Neural cell (in vitro differentiated cells): Measurements from ENCODE around the gene LIPM. TPM values are rescaled to one million over a fixed set of nuclear protein-coding genes. Genes with fewer than 3 reads are reported as not detected.

Experiments
- H2AFZ ChIP-seq: fragments of 200-600, 300-800 bp; sonication (generic), shearing (Covaris generic); 2 replicates; pipeline ENCODE4 v1.6.0; 2014; ENCODE audit warnings: low read depth, mild to moderate bottlenecking, antibody characterized with exemption, low read length, moderate library complexity
- H3F3A ChIP-seq: fragments of 200-600 bp; shearing (Covaris generic); 2 replicates; pipeline ENCODE4 v1.6.1; 2016; ENCODE audit warnings: mild to moderate bottlenecking, moderate library complexity, mixed read lengths, antibody characterized with exemption, low read length; ENCODE audit not compliant: insufficient read depth, poor library complexity, severe bottlenecking
- H3K27ac ChIP-seq: fragments of 200-600, 300-800 bp; sonication (generic), shearing (Covaris generic); 2 replicates; pipeline ENCODE4 v1.5.1; 2014; ENCODE audit warnings: mild to moderate bottlenecking, low read length, moderate library complexity
- H3K27me3 ChIP-seq: fragments of 300-800, 200-600 bp; sonication (generic), shearing (Covaris generic); 2 replicates; pipeline ENCODE4 v1.6.0; 2014; ENCODE audit warnings: mild to moderate bottlenecking, low read depth, low read length, moderate library complexity; ENCODE audit not compliant: insufficient read depth
- H3K36me3 ChIP-seq: fragments of 300-800, 200-600 bp; sonication (generic), shearing (Covaris generic); 2 replicates; pipeline ENCODE4 v1.5.1; 2014; ENCODE audit warnings: mild to moderate bottlenecking, antibody characterized with exemption, low read length, moderate library complexity; ENCODE audit not compliant: insufficient read depth
- H3K4me2 ChIP-seq: fragments of 300-800, 200-600 bp; sonication (generic), shearing (Covaris generic); 2 replicates; pipeline ENCODE4 v1.6.0; 2014; ENCODE audit warnings: mild to moderate bottlenecking, low read length
- H3K4me3 ChIP-seq: fragments of 300-800, 200-600 bp; sonication (generic), shearing (Covaris generic); 2 replicates; pipeline ENCODE4 v1.5.1; 2014; ENCODE audit warnings: mild to moderate bottlenecking, low read length, moderate library complexity
- H3K79me2 ChIP-seq: fragments of 200-600 bp; shearing (Covaris generic); replicated peaks from 2 replicates; pipeline ENCODE4 v1.6.0; 2014; ENCODE audit warnings: mild to moderate bottlenecking, low read length, moderate library complexity; ENCODE audit not compliant: insufficient read depth
- H3K9ac ChIP-seq: fragments of 300-800, 200-600 bp; sonication (generic), shearing (Covaris generic); 2 replicates; pipeline ENCODE4 v1.6.1; 2016; ENCODE audit warnings: mild to moderate bottlenecking, low read length, mixed read lengths
- H3K9me2 ChIP-seq: fragments of 200-600 bp; shearing (Covaris generic); 2 replicates; pipeline ENCODE4 v1.6.1; 2016; ENCODE audit warnings: mild to moderate bottlenecking, low read length, mixed read lengths; ENCODE audit not compliant: insufficient read depth
- H3K9me3 ChIP-seq: fragments of 200-600, 300-800 bp; sonication (generic), shearing (Covaris generic); 2 replicates; pipeline ENCODE4 v1.6.1; 2016; ENCODE audit warnings: mild to moderate bottlenecking, mixed run types, low read length, moderate library complexity, mixed read lengths
- H4K20me1 ChIP-seq: fragments of 200-600 bp; shearing (Covaris generic); 2 replicates; pipeline ENCODE4 v1.6.1; 2016; ENCODE audit warnings: mild to moderate bottlenecking, mixed run types; ENCODE audit not compliant: insufficient read depth
- EP300 ChIP-seq: fragments of 450-650 bp; conservative IDR thresholded peaks from 2 replicates; pipeline ENCODE4 v1.6.1; 2014; ENCODE audit warnings: antibody characterized with exemption, mild to moderate bottlenecking, moderate library complexity; ENCODE audit not compliant: poor library complexity, severe bottlenecking
- EZH2 ChIP-seq: fragments of 200-600, 300-800 bp; shearing (Covaris generic), sonication (generic); IDR thresholded peaks from 2 replicates; pipeline ENCODE4 v1.6.1; 2014; ENCODE audit warnings: antibody characterized with exemption, low read length, borderline replicate concordance, mild to moderate bottlenecking; ENCODE audit not compliant: insufficient read depth, poor library complexity, severe bottlenecking
- MXI1 ChIP-seq: fragments of 450-650 bp; conservative IDR thresholded peaks from 2 replicates; pipeline ENCODE4 v1.6.1; 2014; ENCODE audit warnings: antibody characterized with exemption, mild to moderate bottlenecking; ENCODE audit not compliant: poor library complexity, severe bottlenecking
- POLR2AphosphoS5 ChIP-seq: IDR thresholded peaks from 2 replicates; pipeline ENCODE4 v1.6.1; 2012
- RAD21 ChIP-seq: fragments of 450-650 bp; conservative IDR thresholded peaks from 2 replicates; pipeline ENCODE4 v1.6.1; 2014; ENCODE audit warnings: antibody characterized with exemption, mild to moderate bottlenecking, moderate library complexity
- REST ChIP-seq: IDR thresholded peaks from 2 replicates; pipeline ENCODE4 v1.6.1; 2012; ENCODE audit warnings: borderline replicate concordance
- SMC3 ChIP-seq: fragments of 450-650 bp; conservative IDR thresholded peaks from 2 replicates; pipeline ENCODE4 v1.6.1; 2014; ENCODE audit warnings: antibody characterized with exemption, mild to moderate bottlenecking, moderate library complexity; ENCODE audit not compliant: poor library complexity
- TAF1 ChIP-seq: IDR thresholded peaks from 2 replicates; pipeline ENCODE4 v1.6.1; 2012; ENCODE audit warnings: low read depth
- polyA plus RNA-seq: library from polyadenylated mRNA; depleted of rRNA; stranded (reverse); fragments of >200 nt; gene quantifications from 2 replicates; pipeline ENCODE4 v1.2.3, GENCODE V29; 2014
- TF ChIP-seq, protein P1 (sequence below): fragments of 450-650 bp; IDR thresholded peaks from 2 replicates; pipeline ENCODE4 v1.5.1; 2014; ENCODE audit warnings: antibody characterized with exemption, mild to moderate bottlenecking, moderate library complexity; ENCODE audit not compliant: poor library complexity, severe bottlenecking

The LIPM gene
- polyA plus RNA-seq, 1 donor from 2014 or later = not detected

- Histone ChIP-seq H2AFZ (no peak overlapping the region), H3F3A (no peaks in the 10 kb centered on the region), H4K20me1 (no peaks in the 10 kb centered on the region), H3K9me3 (no peaks in the 10 kb centered on the region), H3K79me2 (no peaks in the 10 kb centered on the region), H3K36me3 (no peaks in the 10 kb centered on the region), H3K9me2 (no peaks in the 10 kb centered on the region), H3K4me2 (no peak overlapping the region), H3K4me3 (no peak overlapping the region), H3K27ac (no peak overlapping the region), H3K9ac (no peak overlapping the region), H3K27me3 (no peaks in the 10 kb centered on the region)
- TF ChIP-seq EP300 (no peak), MXI1 (no peak), POLR2AphosphoS5 (no peak), REST (no peak), SMC3 (no peak), RAD21 (no peak), TAF1 (no peak), EZH2 (no peak)
- TF ChIP-seq, protein P1, sequence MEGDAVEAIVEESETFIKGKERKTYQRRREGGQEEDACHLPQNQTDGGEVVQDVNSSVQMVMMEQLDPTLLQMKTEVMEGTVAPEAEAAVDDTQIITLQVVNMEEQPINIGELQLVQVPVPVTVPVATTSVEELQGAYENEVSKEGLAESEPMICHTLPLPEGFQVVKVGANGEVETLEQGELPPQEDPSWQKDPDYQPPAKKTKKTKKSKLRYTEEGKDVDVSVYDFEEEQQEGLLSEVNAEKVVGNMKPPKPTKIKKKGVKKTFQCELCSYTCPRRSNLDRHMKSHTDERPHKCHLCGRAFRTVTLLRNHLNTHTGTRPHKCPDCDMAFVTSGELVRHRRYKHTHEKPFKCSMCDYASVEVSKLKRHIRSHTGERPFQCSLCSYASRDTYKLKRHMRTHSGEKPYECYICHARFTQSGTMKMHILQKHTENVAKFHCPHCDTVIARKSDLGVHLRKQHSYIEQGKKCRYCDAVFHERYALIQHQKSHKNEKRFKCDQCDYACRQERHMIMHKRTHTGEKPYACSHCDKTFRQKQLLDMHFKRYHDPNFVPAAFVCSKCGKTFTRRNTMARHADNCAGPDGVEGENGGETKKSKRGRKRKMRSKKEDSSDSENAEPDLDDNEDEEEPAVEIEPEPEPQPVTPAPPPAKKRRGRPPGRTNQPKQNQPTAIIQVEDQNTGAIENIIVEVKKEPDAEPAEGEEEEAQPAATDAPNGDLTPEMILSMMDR = no peak
Measured at GRCh38 chr10:88755753-88756152, 46.8 kb upstream of the LIPM start.

GRCh38 chr10:88756660-88757059 lies 45.9 kb upstream of the LIPM start:
- Histone ChIP-seq H2AFZ (no peak overlapping the region), H3K27ac (no peak overlapping the region), H3K9me3 (no peaks in the 10 kb centered on the region), H3K36me3 (no peaks in the 10 kb centered on the region), H3F3A (no peaks in the 10 kb centered on the region), H4K20me1 (no peaks in the 10 kb centered on the region), H3K79me2 (no peaks in the 10 kb centered on the region), H3K4me3 (no peak overlapping the region), H3K4me2 (no peak overlapping the region), H3K27me3 (no peaks in the 10 kb centered on the region), H3K9me2 (no peaks in the 10 kb centered on the region), H3K9ac (no peak overlapping the region)
- TF ChIP-seq REST (no peak), MXI1 (no peak), RAD21 (no peak), EP300 (no peak), POLR2AphosphoS5 (no peak), SMC3 (no peak)
- TF ChIP-seq, protein P1 = no peak
